OCI-LY3 (cell line): ENCODE results near the gene ARX.

Experiments used
- H2AFZ ChIP-seq: fragments of 200-600, 300-600 bp; shearing (Covaris generic); 2 replicates; pipeline ENCODE4 v1.6.0; 2014; ENCODE audit warnings: antibody characterized with exemption, low read depth, low read length
- H3K27ac ChIP-seq: fragments of 200-600, 300-600 bp; sonication (generic); 2 replicates; pipeline ENCODE4 v1.5.1; 2014; ENCODE audit warnings: mild to moderate bottlenecking, low read length, moderate library complexity, mixed read lengths
- H3K27me3 ChIP-seq: fragments of 200-600, 300-600 bp; sonication (generic); 2 replicates; pipeline ENCODE4 v1.6.1; 2014; ENCODE audit warnings: low read depth, low read length, mixed read lengths
- H3K36me3 ChIP-seq: fragments of 200-600, 300-600 bp; sonication (generic); replicated peaks from 2 replicates; pipeline ENCODE3; 2014; ENCODE audit warnings: low read depth, low read length, mixed read lengths
- H3K4me1 ChIP-seq: fragments of 300-600, 200-600 bp; sonication (generic); 2 replicates; pipeline ENCODE4 v1.6.1; 2014; ENCODE audit warnings: low read length, mixed read lengths
- H3K4me2 ChIP-seq: fragments of 200-600, 300-600 bp; sonication (generic); 2 replicates; pipeline ENCODE4 v1.6.1; 2014; ENCODE audit warnings: low read length, mixed read lengths
- H3K4me3 ChIP-seq: fragments of 300-600, 200-600 bp; sonication (generic); 2 replicates; pipeline ENCODE4 v1.5.1; 2014; ENCODE audit warnings: antibody characterized with exemption, mild to moderate bottlenecking, low read length, moderate library complexity
- H3K79me2 ChIP-seq: fragments of 300-600, 200-600 bp; shearing (Covaris generic); 2 replicates; pipeline ENCODE4 v1.6.1; 2014; ENCODE audit warnings: mild to moderate bottlenecking, low read length, mixed read lengths
- H3K9ac ChIP-seq: fragments of 300-600, 200-600 bp; shearing (Covaris generic); 2 replicates; pipeline ENCODE4 v1.6.0; 2014; ENCODE audit warnings: mild to moderate bottlenecking, low read length, moderate library complexity
- H3K9me3 ChIP-seq: fragments of 200-600, 300-600 bp; shearing (Covaris generic); 2 replicates; pipeline ENCODE4 v1.6.1; 2014; ENCODE audit warnings: low read length, mixed read lengths; ENCODE audit not compliant: insufficient read depth
- H4K20me1 ChIP-seq: fragments of 200-600, 300-600 bp; sonication (generic); 2 replicates; pipeline ENCODE4 v1.6.1; 2016; ENCODE audit warnings: low read length, mixed read lengths; ENCODE audit not compliant: insufficient read depth
- EZH2phosphoT487 ChIP-seq: fragments of 200-600 bp; shearing (Covaris generic); IDR thresholded peaks from 2 replicates; pipeline ENCODE4 v1.6.1; 2018; ENCODE audit warnings: antibody characterized with exemption, mixed run types, low read depth
- TF ChIP-seq, protein P1 (sequence below): fragments of 200-600, 300-600 bp; sonication (generic); IDR thresholded peaks from 2 replicates; pipeline ENCODE4 v1.5.1; 2014; ENCODE audit warnings: antibody characterized with exemption, low read length, low read depth

Gene ARX

DNA sequence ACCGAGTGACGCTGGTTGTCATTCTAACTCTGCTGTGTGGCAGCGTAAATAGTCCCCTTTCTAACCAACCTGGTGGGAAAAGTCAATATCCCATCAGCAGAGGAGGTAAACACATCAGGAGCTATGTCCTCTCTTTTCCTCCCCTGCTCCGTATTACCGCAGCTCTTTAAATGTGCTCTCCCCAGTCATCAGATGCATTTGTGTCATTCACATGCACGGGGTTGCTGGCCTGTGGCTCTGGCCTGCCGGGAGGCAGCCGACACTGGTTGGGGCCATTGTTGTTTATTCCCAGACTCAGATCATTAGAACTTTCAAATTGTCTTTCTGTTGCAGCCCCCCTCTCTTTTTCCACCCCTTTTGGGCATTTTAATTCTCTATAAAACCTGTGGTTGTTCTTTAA, 21.9 kb downstream of the ARX start:
- H3K79me2 ChIP-seq: no peaks in the 10 kb centered on the region
- H3K9me3 ChIP-seq: no peaks in the 10 kb centered on the region
- no peak for TF ChIP-seq EZH2phosphoT487
- TF ChIP-seq, protein P1, sequence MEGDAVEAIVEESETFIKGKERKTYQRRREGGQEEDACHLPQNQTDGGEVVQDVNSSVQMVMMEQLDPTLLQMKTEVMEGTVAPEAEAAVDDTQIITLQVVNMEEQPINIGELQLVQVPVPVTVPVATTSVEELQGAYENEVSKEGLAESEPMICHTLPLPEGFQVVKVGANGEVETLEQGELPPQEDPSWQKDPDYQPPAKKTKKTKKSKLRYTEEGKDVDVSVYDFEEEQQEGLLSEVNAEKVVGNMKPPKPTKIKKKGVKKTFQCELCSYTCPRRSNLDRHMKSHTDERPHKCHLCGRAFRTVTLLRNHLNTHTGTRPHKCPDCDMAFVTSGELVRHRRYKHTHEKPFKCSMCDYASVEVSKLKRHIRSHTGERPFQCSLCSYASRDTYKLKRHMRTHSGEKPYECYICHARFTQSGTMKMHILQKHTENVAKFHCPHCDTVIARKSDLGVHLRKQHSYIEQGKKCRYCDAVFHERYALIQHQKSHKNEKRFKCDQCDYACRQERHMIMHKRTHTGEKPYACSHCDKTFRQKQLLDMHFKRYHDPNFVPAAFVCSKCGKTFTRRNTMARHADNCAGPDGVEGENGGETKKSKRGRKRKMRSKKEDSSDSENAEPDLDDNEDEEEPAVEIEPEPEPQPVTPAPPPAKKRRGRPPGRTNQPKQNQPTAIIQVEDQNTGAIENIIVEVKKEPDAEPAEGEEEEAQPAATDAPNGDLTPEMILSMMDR: no peak
- H3K36me3 ChIP-seq: no peaks in the 10 kb centered on the region
- H3K4me2 ChIP-seq: no peak overlapping the region
- no peak overlapping the region for H3K4me3 ChIP-seq
- H2AFZ ChIP-seq: no peak overlapping the region
- H4K20me1 ChIP-seq: no peaks in the 10 kb centered on the region
- no peaks in the 10 kb centered on the region for H3K27me3 ChIP-seq
- no peaks in the 10 kb centered on the region for H3K4me1 ChIP-seq
- H3K27ac ChIP-seq: no peak overlapping the region
- H3K9ac ChIP-seq: no peak overlapping the region

DNA sequence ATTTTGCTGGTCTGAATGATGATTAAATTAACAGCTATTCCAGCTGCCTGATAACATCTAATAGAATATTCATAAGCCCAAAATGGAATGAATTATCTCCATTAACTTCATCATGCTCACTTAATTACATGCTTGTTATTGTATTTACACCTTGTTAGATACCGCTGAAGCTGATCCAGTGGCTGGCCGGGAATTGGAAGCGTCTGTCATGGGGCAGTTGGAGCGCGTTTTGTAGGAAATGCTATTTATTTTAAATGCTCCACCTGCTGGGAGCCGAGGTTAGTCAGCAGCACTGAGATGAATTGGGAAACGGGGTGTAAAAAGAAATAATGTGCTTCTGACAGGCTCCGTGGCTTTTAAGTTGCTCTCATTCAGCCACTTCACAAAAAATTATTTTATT, 25.2 kb downstream of the ARX start:
- Histone ChIP-seq H3K4me2 (no peak overlapping the region), H3K79me2 (no peaks in the 10 kb centered on the region)
- TF ChIP-seq, protein P1: no peak
- TF ChIP-seq EZH2phosphoT487: no peak

DNA sequence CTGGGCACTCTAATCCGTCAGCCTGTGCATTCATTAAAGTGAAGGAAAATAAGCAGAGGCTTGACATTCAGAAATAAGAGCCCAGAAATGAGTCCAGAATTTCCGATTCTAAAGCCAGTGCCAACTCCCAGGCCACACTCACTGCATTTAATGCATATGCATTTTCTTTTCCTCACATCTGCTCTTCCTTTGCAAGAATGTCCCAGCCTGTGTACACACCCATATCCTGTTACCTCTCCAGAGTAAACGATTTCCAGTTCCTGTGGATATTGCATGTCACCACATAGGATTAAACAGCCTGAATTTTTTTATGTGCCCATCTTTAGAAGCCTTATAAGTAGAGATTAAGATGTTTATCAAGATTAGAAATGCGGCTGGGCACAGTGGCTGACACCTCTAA, 27.5 kb downstream of the ARX start:
- H4K20me1 ChIP-seq: peaks cover 5% of the 10 kb centered on the region; the same call in 1 of the 2 replicates
- no peak overlapping the region for H3K4me2 ChIP-seq
- no peak for TF ChIP-seq EZH2phosphoT487
- TF ChIP-seq, protein P1: no peak

More for the DNA sequence above, 25.2 kb downstream of the ARX start:
- H3K27me3 ChIP-seq: no peaks in the 10 kb centered on the region
- H3K4me1 ChIP-seq: no peaks in the 10 kb centered on the region
- no peaks in the 10 kb centered on the region for H4K20me1 ChIP-seq
- no peaks in the 10 kb centered on the region for H3K36me3 ChIP-seq
- H3K4me3 ChIP-seq: no peak overlapping the region
- H3K27ac ChIP-seq: no peak overlapping the region
- no peaks in the 10 kb centered on the region for H3K9me3 ChIP-seq
- H2AFZ ChIP-seq: no peak overlapping the region
- no peak overlapping the region for H3K9ac ChIP-seq

DNA sequence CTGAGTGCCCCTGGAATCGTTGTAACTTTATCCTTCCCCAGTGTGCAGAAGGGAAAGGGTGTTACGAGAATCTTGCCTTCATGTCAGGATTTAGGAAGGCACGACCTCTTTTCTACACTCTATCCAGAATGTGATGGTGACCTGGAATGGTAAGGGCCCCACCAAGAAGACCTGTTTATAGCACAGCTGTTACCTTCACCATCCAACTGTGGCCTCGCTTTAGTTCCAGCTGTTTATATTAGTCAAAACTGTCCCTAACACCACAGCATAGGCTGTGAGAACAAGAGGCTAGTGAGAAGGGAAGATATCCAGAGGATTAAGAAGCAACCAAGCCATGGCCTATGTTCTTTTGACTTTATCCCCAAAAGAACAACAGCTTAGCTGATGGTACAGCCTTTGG, 28.0 kb downstream of the ARX start:
- H3K79me2 ChIP-seq: no peaks in the 10 kb centered on the region
- no peak overlapping the region for H3K9ac ChIP-seq
- TF ChIP-seq EZH2phosphoT487: no peak
- TF ChIP-seq, protein P1: no peak
- H3K4me3 ChIP-seq: no peak overlapping the region
- H3K9me3 ChIP-seq: no peaks in the 10 kb centered on the region
- peaks cover 12% of the 10 kb centered on the region for H3K4me1 ChIP-seq
- no peak overlapping the region for H3K4me2 ChIP-seq
- H3K27ac ChIP-seq: no peak overlapping the region
- H3K36me3 ChIP-seq: no peaks in the 10 kb centered on the region
- H4K20me1 ChIP-seq: peaks cover 5% of the 10 kb centered on the region; the same call in 1 of the 2 replicates
- H3K27me3 ChIP-seq: no peaks in the 10 kb centered on the region
- no peak overlapping the region for H2AFZ ChIP-seq

More for the DNA sequence above, 27.5 kb downstream of the ARX start:
- H3K4me3 ChIP-seq: no peak overlapping the region
- peaks cover 10% of the 10 kb centered on the region for H3K4me1 ChIP-seq
- H3K27me3 ChIP-seq: no peaks in the 10 kb centered on the region
- no peak overlapping the region for H3K9ac ChIP-seq
- no peak overlapping the region for H3K27ac ChIP-seq
- no peaks in the 10 kb centered on the region for H3K9me3 ChIP-seq
- no peak overlapping the region for H2AFZ ChIP-seq
- H3K36me3 ChIP-seq: no peaks in the 10 kb centered on the region
- H3K79me2 ChIP-seq: no peaks in the 10 kb centered on the region
